ENCODE measurements around the gene SUGP1. TPM values are rescaled to one million over a fixed set of nuclear protein-coding genes. Genes with fewer than 3 reads are reported as not detected.
"Not testable (repeated sequence)": the region's sequence is repeated elsewhere in the genome, so short reads cannot be mapped to it uniquely, and the experiment has no call there.

The SUGP1 gene
- total RNA-seq, 1 donor from 2014 or later = 45.0 TPM

DNA sequence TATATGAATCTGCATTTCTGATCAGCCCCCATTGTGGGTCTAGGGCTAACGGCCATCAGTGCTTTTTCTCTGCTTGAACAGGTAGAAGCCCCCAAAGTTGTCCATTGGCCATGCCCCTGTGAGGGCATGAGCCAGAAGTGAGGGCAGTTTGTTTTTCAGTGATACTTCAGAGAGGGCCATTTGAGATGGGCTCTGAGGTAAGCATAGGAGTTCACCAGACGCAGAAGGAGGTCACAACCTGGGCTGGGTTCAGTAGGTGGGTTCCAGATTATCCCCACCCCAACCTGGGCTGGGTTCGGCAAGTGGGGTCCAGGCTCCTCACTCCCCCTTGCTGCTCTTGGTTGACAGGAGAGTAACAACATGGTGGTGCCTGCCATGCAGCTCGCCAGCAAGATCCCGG, 33.7 kb upstream of the SUGP1 start:
- TF ChIP-seq CTCF (IDR thresholded peaks at IDR 0.05) = no peak
- H3K27me3 Mint-ChIP-seq (ENCODE audit: low read depth) = no peaks in the 10 kb centered on the region
- H3K4me1 Mint-ChIP-seq (ENCODE audit: low read depth) = no peaks in the 10 kb centered on the region
- H3K4me3 Mint-ChIP-seq (ENCODE audit: unreplicated experiment) = no peak overlapping the region
- no peak overlapping the region for H3K27ac Mint-ChIP-seq (ENCODE audit: unreplicated experiment)
- peaks cover 20% of the 10 kb centered on the region for H3K36me3 Mint-ChIP-seq (ENCODE audit: low read depth)
- no peak for DNase-seq (ENCODE audit: low spot score)
- no peaks in the 10 kb centered on the region for H3K9me3 Mint-ChIP-seq (ENCODE audit: low read depth)

GRCh38 chr19:19352823-19353222, 32.5 kb upstream of the SUGP1 start:
- Mint-ChIP-seq H3K4me3 (ENCODE audit: unreplicated experiment) (no peak overlapping the region), H3K27me3 (ENCODE audit: low read depth) (no peaks in the 10 kb centered on the region), H3K4me1 (ENCODE audit: low read depth) (no peaks in the 10 kb centered on the region), H3K36me3 (ENCODE audit: low read depth) (peaks cover 23% of the 10 kb centered on the region), H3K27ac (ENCODE audit: unreplicated experiment) (peak overlapping the region; percentile 9), H3K9me3 (ENCODE audit: low read depth) (no peaks in the 10 kb centered on the region)
- DNase-seq (ENCODE audit: low spot score) = no peak
- no peak for TF ChIP-seq CTCF (IDR thresholded peaks at IDR 0.05)

GRCh38 chr19:19350756-19351155, 30.4 kb upstream of the SUGP1 start:
- not testable (repeated sequence) for H3K4me1 Mint-ChIP-seq (ENCODE audit: low read depth); H3K9me3 Mint-ChIP-seq (ENCODE audit: low read depth); H3K27me3 Mint-ChIP-seq (ENCODE audit: low read depth); H3K4me3 Mint-ChIP-seq (ENCODE audit: unreplicated experiment); DNase-seq (ENCODE audit: low spot score); H3K27ac Mint-ChIP-seq (ENCODE audit: unreplicated experiment)
- H3K36me3 Mint-ChIP-seq (ENCODE audit: low read depth) = peaks cover 28% of the 10 kb centered on the region

DNA sequence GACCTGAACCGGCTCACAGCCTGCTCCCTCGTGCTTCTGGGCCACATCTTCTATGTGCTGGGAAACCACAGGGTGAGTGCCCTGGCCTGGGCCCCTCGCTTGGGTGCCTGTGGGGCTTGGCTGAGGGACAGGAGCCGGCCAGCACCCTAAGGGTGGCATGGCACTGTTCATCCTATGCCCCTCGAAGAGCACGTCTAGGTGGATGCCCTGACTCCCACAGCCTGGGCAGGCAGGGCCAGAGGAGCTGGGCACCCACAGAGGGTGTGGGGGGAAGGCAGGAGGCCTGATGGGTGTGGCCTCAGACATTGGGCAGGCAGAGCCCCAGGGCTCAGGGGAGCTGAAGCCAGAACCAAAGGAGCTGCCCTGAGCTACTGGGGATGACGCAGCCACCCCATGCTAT, 29.1 kb upstream of the SUGP1 start:
- H3K4me1 Mint-ChIP-seq (ENCODE audit: low read depth) = no peaks in the 10 kb centered on the region
- peaks cover 34% of the 10 kb centered on the region for H3K36me3 Mint-ChIP-seq (ENCODE audit: low read depth)
- TF ChIP-seq CTCF (IDR thresholded peaks at IDR 0.05) = no peak
- H3K27me3 Mint-ChIP-seq (ENCODE audit: low read depth) = no peaks in the 10 kb centered on the region
- H3K27ac Mint-ChIP-seq (ENCODE audit: unreplicated experiment) = no peak overlapping the region
- H3K4me3 Mint-ChIP-seq (ENCODE audit: unreplicated experiment) = no peak overlapping the region
- no peaks in the 10 kb centered on the region for H3K9me3 Mint-ChIP-seq (ENCODE audit: low read depth)
- no peak for DNase-seq (ENCODE audit: low spot score)

- Mint-ChIP-seq H3K36me3 (ENCODE audit: low read depth) (peaks cover 33% of the 10 kb centered on the region), H3K27ac (ENCODE audit: unreplicated experiment) (no peak overlapping the region), H3K4me3 (ENCODE audit: unreplicated experiment) (no peak overlapping the region), H3K4me1 (ENCODE audit: low read depth) (no peaks in the 10 kb centered on the region), H3K27me3 (ENCODE audit: low read depth) (no peaks in the 10 kb centered on the region), H3K9me3 (ENCODE audit: low read depth) (no peaks in the 10 kb centered on the region)
- no peak for TF ChIP-seq CTCF (IDR thresholded peaks at IDR 0.05)
- DNase-seq (ENCODE audit: low spot score) = no peak
Measured at GRCh38 chr19:19348266-19348665, 28.0 kb upstream of the SUGP1 start.

DNA sequence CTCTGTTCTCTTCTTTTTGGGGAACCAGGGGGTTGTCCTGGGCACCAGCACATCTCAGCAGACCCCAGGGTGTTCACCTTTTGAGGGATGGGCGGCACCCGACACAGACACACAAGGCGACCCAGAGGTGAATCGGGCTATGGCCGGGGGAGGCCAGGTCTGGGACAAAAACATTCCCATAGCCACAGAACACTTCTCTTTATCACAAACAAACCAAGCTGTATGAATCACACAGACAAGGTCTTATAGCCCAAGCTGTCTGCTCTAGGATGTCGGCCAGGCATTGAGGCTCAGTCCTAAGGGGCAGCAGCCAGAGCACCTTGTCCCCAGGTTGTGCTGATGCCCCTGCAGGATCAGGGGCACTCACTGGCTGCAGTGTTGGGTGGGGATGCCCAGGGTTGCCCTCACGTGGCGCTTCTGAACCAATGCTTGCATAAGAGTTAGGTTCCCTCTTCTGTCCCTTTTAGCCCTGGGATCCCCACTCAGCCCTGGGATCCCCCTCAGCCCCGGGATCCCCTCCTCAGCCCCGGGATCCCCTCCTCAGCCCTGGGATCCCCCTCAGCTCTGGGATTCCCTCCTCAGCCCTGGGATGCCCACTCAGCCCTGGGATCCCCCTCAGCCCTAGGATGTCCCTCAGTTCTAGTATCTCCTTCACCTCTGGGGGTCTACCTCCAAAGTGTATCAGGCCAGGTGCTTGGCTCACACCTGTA, 27.2 kb upstream of the SUGP1 start:
- Mint-ChIP-seq H3K27me3 (ENCODE audit: low read depth) (no peaks in the 10 kb centered on the region), H3K4me3 (ENCODE audit: unreplicated experiment) (no peak overlapping the region), H3K9me3 (ENCODE audit: low read depth) (no peaks in the 10 kb centered on the region), H3K27ac (ENCODE audit: unreplicated experiment) (no peak overlapping the region), H3K4me1 (ENCODE audit: low read depth) (no peaks in the 10 kb centered on the region), H3K36me3 (ENCODE audit: low read depth) (peaks cover 35% of the 10 kb centered on the region)
- no peak for TF ChIP-seq CTCF (IDR thresholded peaks at IDR 0.05)
- DNase-seq (ENCODE audit: low spot score) = no peak
